Measurements from ENCODE around the gene MDM1.

- TF ChIP-seq POLR2A (IDR thresholded peaks at IDR 0.05) (no peak), CTCF (IDR thresholded peaks at IDR 0.05) (no peak)
Measured at GRCh38 chr12:68259318-68259940, 72.7 kb downstream of the MDM1 start.

Measured in thyroid gland (tissue), 4 donors.